NCI-H2029 treated with DMSO at 0.1 percent for 48 hours (cell line): Measurements from ENCODE around the gene FRMD5.

Experiments
- DNase-seq: peaks from one replicate; lab custom pipeline; 2025; lab: John Stamatoyannopoulos, UW

FRMD5 gene

GRCh38 chr15:43975326-43975725 lies 219.7 kb downstream of the FRMD5 start:
- DNase-seq = peak; percentile 73

- DNase-seq = peak; percentile 33
Observed at GRCh38 chr15:43974852-43975251, 220.2 kb downstream of the FRMD5 start.

GRCh38 chr15:43969802-43970375 lies 225.2 kb downstream of the FRMD5 start:
- no peak for DNase-seq

- DNase-seq = no peak
Observed at GRCh38 chr15:43968551-43968950, 226.5 kb downstream of the FRMD5 start.

- no peak for DNase-seq
Observed at GRCh38 chr15:43966646-43967045, 228.4 kb downstream of the FRMD5 start.

GRCh38 chr15:43958861-43959330 lies 236.2 kb downstream of the FRMD5 start:
- no peak for DNase-seq

- no peak for DNase-seq
Observed at GRCh38 chr15:43957724-43958123, 237.3 kb downstream of the FRMD5 start.

GRCh38 chr15:43955140-43955539 lies 239.9 kb downstream of the FRMD5 start:
- no peak for DNase-seq

GRCh38 chr15:43954181-43954621 lies 240.9 kb downstream of the FRMD5 start:
- DNase-seq = no peak

- no peak for DNase-seq
Observed at GRCh38 chr15:43953402-43953801, 241.7 kb downstream of the FRMD5 start.

- no peak for DNase-seq
Observed at GRCh38 chr15:43950531-43950930, 244.5 kb downstream of the FRMD5 start.

GRCh38 chr15:43948691-43949325 lies 246.3 kb downstream of the FRMD5 start:
- DNase-seq = no peak

GRCh38 chr15:43943511-43943910 lies 251.6 kb downstream of the FRMD5 start:
- DNase-seq = no peak

GRCh38 chr15:43942194-43942593 lies 252.9 kb downstream of the FRMD5 start:
- no peak for DNase-seq

GRCh38 chr15:43941555-43941954 lies 253.5 kb downstream of the FRMD5 start:
- no peak for DNase-seq

- DNase-seq = no peak
Observed at GRCh38 chr15:43941071-43941470, 254.0 kb downstream of the FRMD5 start.

- no peak for DNase-seq
Observed at GRCh38 chr15:43939070-43939469, 256.0 kb downstream of the FRMD5 start.

- DNase-seq = no peak
Observed at GRCh38 chr15:43934480-43934879, 260.6 kb downstream of the FRMD5 start.

- DNase-seq = no peak
Observed at GRCh38 chr15:43932907-43933306, 262.2 kb downstream of the FRMD5 start.

GRCh38 chr15:43931790-43932435 lies 263.2 kb downstream of the FRMD5 start:
- no peak for DNase-seq

GRCh38 chr15:43931119-43931518 lies 264.0 kb downstream of the FRMD5 start:
- no peak for DNase-seq

- no peak for DNase-seq
Observed at GRCh38 chr15:43930556-43930955, 264.5 kb downstream of the FRMD5 start.

GRCh38 chr15:43930079-43930478 lies 265.0 kb downstream of the FRMD5 start:
- no peak for DNase-seq
